GM12878 (cell line): ENCODE results near the gene GPR68. TPM values are rescaled to one million over a fixed set of nuclear protein-coding genes. Genes with fewer than 3 reads are reported as not detected.

Experiments used
- ATAC-seq: fragments of 200-7000 bp; cut with Tn5 transposase; 3 replicates; pipeline ENCODE4 v1.9.1; 2020; ENCODE audit warnings: mild to moderate bottlenecking, moderate library complexity
- BruUV-seq: library from RNA; stranded (reverse); fragments of 400-500 nt; replicated peaks from 2 replicates; lab custom pipeline; 2021; lab: Mats Ljungman, UMichigan
- CTCF ChIA-PET: fragments of 300-600 bp; sonication (Branson Sonifier 250); formaldehyde crosslinking; extraction: SDS; loops from one replicate; lab custom pipeline; 2021; ENCODE audit warnings: inconsistent platforms; lab: Yijun Ruan, JAX
- POLR2A ChIA-PET: fragments of 350-600 bp; formaldehyde crosslinking; extraction: SDS; loops from one replicate; lab custom pipeline; 2021; ENCODE audit warnings: inconsistent platforms; lab: Charles Lee
- RAD21 ChIA-PET: fragments of 300-600 bp; sonication (Branson Sonifier 250); formaldehyde crosslinking; loops from one replicate; lab custom pipeline; 2023; ENCODE audit warnings: antibody characterized with exemption; ENCODE audit not compliant: unreplicated experiment; lab: Charles Lee
- SMC1A ChIA-PET: fragments of 300-600 bp; sonication (Branson Sonifier 250); formaldehyde crosslinking; loops from one replicate; lab custom pipeline; 2023; ENCODE audit not compliant: unreplicated experiment, uncharacterized antibody; lab: Charles Lee
- DNase-seq: peaks from one replicate; pipeline ENCODE4 v3.0.0-alpha.2; 2011; ENCODE audit warnings: low read depth, low spot score
- FAIRE-seq: peaks from 3 replicates; lab custom pipeline; 2011; peaks lifted over from hg19 to GRCh38; lab: Jason Lieb, UNC
- H2AFZ ChIP-seq: 2 replicates; pipeline ENCODE4 v1.6.0; 2011; ENCODE audit warnings: low read depth, low read length, control low read depth; ENCODE audit not compliant: control insufficient read depth
- H3K27ac ChIP-seq: 2 replicates; pipeline ENCODE4 v1.5.1; 2011; ENCODE audit warnings: control low read depth; ENCODE audit not compliant: control insufficient read depth, insufficient read depth
- H3K27me3 ChIP-seq, 2 experiments: replicated peaks in 1 of 2; 2 replicates each; pipeline versions ENCODE4 v1.6.0 to v1.6.1; 2011; ENCODE audit warnings: low read length in 1 of 2; ENCODE audit not compliant: control insufficient read depth in 2 of 2, insufficient read depth in 2 of 2
- H3K36me3 ChIP-seq, 2 experiments: 2 replicates each; pipeline ENCODE4 v1.5.1; 2011; ENCODE audit warnings: low read length in 1 of 2; ENCODE audit not compliant: control insufficient read depth in 2 of 2, insufficient read depth in 2 of 2
- H3K4me1 ChIP-seq: 2 replicates; pipeline ENCODE4 v1.6.1; 2011; ENCODE audit warnings: mild to moderate bottlenecking, low read length, moderate library complexity, mixed read lengths; ENCODE audit not compliant: control insufficient read depth, insufficient read depth
- H3K4me2 ChIP-seq: 2 replicates; pipeline ENCODE4 v1.6.0; 2011; ENCODE audit warnings: control low read depth; ENCODE audit not compliant: control insufficient read depth, insufficient read depth
- H3K4me3 ChIP-seq: fragments of 200-600 bp; sonication (generic); 2 replicates; pipeline ENCODE4 v1.5.1; 2016
- H3K79me2 ChIP-seq: 2 replicates; pipeline ENCODE4 v1.6.0; 2011; ENCODE audit warnings: low read length; ENCODE audit not compliant: control insufficient read depth, insufficient read depth
- H3K9ac ChIP-seq: 2 replicates; pipeline ENCODE4 v1.8.0; 2011; ENCODE audit warnings: low read length, control low read depth, mixed read lengths; ENCODE audit not compliant: control insufficient read depth, insufficient read depth
- H3K9me3 ChIP-seq: replicated peaks from 3 replicates; pipeline ENCODE4 v1.5.1; 2011; ENCODE audit warnings: mild to moderate bottlenecking, low read length; ENCODE audit not compliant: control insufficient read depth, insufficient read depth
- H4K20me1 ChIP-seq: 2 replicates; pipeline ENCODE4 v1.6.0; 2011; ENCODE audit not compliant: control insufficient read depth, insufficient read depth
- MEF2A ChIP-seq: IDR thresholded peaks from 2 replicates; pipeline ENCODE4 v1.6.1; 2011; ENCODE audit warnings: low read depth, mild to moderate bottlenecking, low read length, moderate library complexity; ENCODE audit not compliant: insufficient read depth
- POLR2AphosphoS2 ChIP-seq: IDR thresholded peaks from 2 replicates; pipeline ENCODE4 v1.6.1; 2011; ENCODE audit warnings: low read depth, mild to moderate bottlenecking, low read length, improper control_type of control experiment, moderate library complexity
- POLR2AphosphoS5 ChIP-seq: IDR thresholded peaks from 2 replicates; pipeline ENCODE4 v1.6.1; 2011; ENCODE audit warnings: mild to moderate bottlenecking, low read length, inconsistent platforms
- SIN3A ChIP-seq: IDR thresholded peaks from 2 replicates; pipeline ENCODE4 v1.6.1; 2012; ENCODE audit warnings: low read depth, low read length, improper control_type of control experiment
- WGBS: methylation state at CpG from one replicate; pipeline ENCODE4 v1.1.6; 2016; ENCODE audit warnings: low lambda C conversion rate; ENCODE audit not compliant: insufficient replicate concordance, insufficient coverage; ENCODE audit errors: missing lambda C conversion rate; 5-methylcytosine and 5-hydroxymethylcytosine counted together
- in situ Hi-C: fragments of 300-500 bp; cut with MboI; formaldehyde crosslinking; loops from 9 replicates; pipeline ENCODE4 v1.14.3; 2018; ENCODE audit warnings: mixed read lengths
- intact Hi-C: fragments of 100-400 bp; cut with micrococcal nuclease; formaldehyde crosslinking; loops from one replicate; pipeline ENCODE4 v1.14.2; 2022; ENCODE audit not compliant: unreplicated experiment
- polyA plus RNA-seq, 11 experiments: library from polyadenylated mRNA; depleted of rRNA in 4 of 11; unstranded in 6 of 11; stranded (reverse) in 5 of 11; fragments of >200 nt; fragmentation: Nextera tagmentation in 4 of 11; fragmentation: Illumina TruSeq in 1 of 11; extraction: Ambion mirVana in 4 of 11; extraction: Trizol in 1 of 11; gene quantifications; 1 replicate in 1 of 11; 2 replicates in 10 of 11; pipeline versions ENCODE4 v1.2.1 to v1.2.3, GENCODE V29; 2011 to 2016; ENCODE audit warnings: inconsistent platforms in 2 of 11, missing spikeins in 2 of 11, low read depth in 1 of 11
- total RNA-seq, 4 experiments: library from RNA; depleted of rRNA in 3 of 4; stranded (reverse); fragments of >200 nt in 3 of 4; fragmentation: Illumina TruSeq in 1 of 4; extraction: Trizol in 1 of 4; gene quantifications; 2 replicates each; pipeline versions ENCODE4 v1.2.1 to v1.2.3, GENCODE V29; 2013 to 2021

Gene GPR68
- total and polyA plus RNA-seq, 10 of the 15 experiments (the other 5 are each of a cell fraction or from before 2014, with no cell fraction given) = 0.06 to 3.4 (median 1.8) TPM

- no peak for TF ChIP-seq MEF2A
- no peak for TF ChIP-seq POLR2AphosphoS5
These were observed 23.9 kb downstream of the GPR68 start (continued) for GRCh38 chr14:91220581-91221000.

GRCh38 chr14:91219517-91220389 lies 24.8 kb downstream of the GPR68 start:
- no peak for FAIRE-seq

More at GRCh38 chr14:91219517-91220389, 24.8 kb downstream of the GPR68 start:
- POLR2A ChIA-PET = interaction anchor here (1.0 kb wide), 1 partner anchor 9 kb away, joined by 4 read pairs; no protein-coding TSS in a partner anchor
- DNase-seq = no peak
- CTCF ChIA-PET = interaction anchor here (0.9 to 1.4 kb wide), 4 partner anchors 10 to 65 kb away, joined by 3 to 6 read pairs (median 4); no protein-coding TSS in a partner anchor
- Histone ChIP-seq H3K4me1 (no peaks in the 10 kb centered on the region; the same call in 1 of the 2 replicates), H3K36me3 (peaks cover 16% of the 10 kb centered on the region in 2 experiments; a peak in 3 of 4 replicates), H2AFZ (no peak overlapping the region), H3K4me2 (no peak overlapping the region), H4K20me1 (no peaks in the 10 kb centered on the region), H3K79me2 (no peaks in the 10 kb centered on the region), H3K27ac (no peak overlapping the region), H3K9me3 (no peaks in the 10 kb centered on the region), H3K27me3 (no peaks in the 10 kb centered on the region), H3K4me3 (no peak overlapping the region), H3K9ac (no peak overlapping the region)
- RAD21 ChIA-PET = interaction anchor here (1.2 kb wide), 1 partner anchor 8 kb away, joined by 4 read pairs; no protein-coding TSS in a partner anchor
- no TSS peak for BruUV-seq
- in situ Hi-C loops (no loop called here), intact Hi-C loops (no loop called here)
- SMC1A ChIA-PET = no interaction called here
- 98% methylated on average over 13 of the region's 13 CpGs for WGBS
- no peak for ATAC-seq
- no peak for TF ChIP-seq POLR2AphosphoS2
- no peak for TF ChIP-seq SIN3A
